Hematopoietic multipotent progenitor cell treated with erythropoietin and hydrocortisone succinate and interleukin-3 and kit ligand, for 4 days (in vitro differentiated cells): Measurements from ENCODE around the gene ROR1.

Experiments used
- DNase-seq: peaks from one replicate; pipeline ENCODE4 v3.0.0-alpha.2; 2015

Gene ROR1

GRCh38 chr1:63859480-63860275, 85.9 kb downstream of the ROR1 start:
- no peak for DNase-seq

GRCh38 chr1:63861052-63861691, 87.4 kb downstream of the ROR1 start:
- no peak for DNase-seq

GRCh38 chr1:63863145-63863544, 89.3 kb downstream of the ROR1 start:
- DNase-seq, result no peak

- no peak for DNase-seq
Measured at GRCh38 chr1:63864224-63864641, 90.4 kb downstream of the ROR1 start.

GRCh38 chr1:63865561-63865960, 91.7 kb downstream of the ROR1 start:
- DNase-seq, result no peak

GRCh38 chr1:63866084-63866483, 92.3 kb downstream of the ROR1 start:
- DNase-seq, result no peak

DNA sequence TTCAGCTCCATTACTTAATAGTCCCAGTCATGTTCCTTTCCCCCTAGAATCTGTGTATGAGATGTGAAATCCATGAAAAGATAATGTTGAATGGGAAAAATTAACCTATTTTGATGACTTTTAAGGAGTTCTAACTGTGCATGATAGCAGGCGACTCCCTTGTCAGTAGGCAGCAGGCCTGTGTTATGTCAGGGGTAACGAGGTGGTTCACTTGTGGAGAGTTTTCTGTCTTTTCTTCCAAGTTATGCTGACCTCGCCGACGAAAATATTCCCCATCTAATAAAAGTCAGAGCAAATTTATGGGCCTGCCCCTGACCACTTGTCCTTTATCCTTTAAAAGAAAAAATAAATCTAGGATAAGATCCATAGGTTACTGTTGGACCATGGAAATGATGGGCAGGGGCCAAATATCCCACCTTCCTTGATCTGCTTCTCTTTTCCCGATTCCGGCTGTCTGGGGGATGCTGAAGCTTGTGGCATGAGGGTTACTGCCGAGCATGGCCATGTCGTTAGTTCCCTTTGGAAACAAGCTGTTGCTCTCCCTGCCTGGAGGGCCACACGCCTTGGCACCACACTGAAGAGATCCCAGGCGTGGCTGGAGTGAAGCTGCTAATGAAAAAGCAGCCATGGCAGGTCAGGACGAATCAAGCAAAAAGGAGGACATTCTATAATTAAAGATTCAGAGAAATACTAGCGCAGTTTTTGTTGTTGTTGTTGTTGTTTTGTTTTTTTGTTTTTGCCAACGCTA, 93.8 kb downstream of the ROR1 start:
- DNase-seq, result no peak

DNA sequence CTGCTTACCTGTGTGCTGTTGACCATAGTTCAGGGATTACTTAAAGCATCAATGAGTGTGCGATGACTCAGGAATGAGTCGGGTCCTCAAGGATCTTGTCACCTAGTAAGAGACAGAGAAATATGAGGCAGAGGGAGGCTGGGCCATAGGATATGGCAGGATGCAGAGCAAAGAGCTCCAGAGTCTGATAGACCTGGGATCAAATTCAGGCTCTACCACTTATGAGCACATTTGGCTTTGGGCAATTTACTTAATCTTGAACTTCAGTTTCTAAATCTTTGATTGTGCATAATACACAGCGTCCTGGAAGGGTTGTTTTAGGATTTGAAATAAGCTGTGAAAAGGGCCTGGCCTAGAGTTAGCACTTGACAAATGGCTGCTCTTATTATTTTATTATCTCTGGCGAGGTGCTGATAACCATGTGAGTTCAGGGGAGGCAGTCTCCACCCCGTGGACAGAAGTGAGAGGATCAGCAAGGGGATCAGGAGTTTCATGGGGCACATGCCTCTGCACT, 94.5 kb downstream of the ROR1 start:
- DNase-seq, result no peak

GRCh38 chr1:63870152-63870551, 96.3 kb downstream of the ROR1 start:
- no peak for DNase-seq

DNA sequence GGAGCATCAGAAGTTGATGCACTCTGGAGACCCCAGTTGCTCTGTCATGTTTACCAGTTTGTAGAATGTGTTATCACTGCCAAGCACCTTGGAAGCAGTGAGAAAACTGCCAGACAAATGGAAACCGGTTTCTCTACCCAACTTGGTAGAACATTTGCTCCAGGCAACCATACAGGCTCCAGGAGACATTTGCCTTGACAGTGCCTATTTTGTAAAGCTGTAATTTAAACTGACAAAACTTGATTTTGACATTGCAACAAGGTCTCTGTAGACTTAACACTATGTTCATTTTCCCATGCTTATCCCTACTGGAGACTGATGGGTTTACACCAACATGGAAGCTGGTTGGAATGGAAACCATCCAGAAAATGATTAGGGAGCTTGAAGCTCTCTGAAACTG, 97.6 kb downstream of the ROR1 start:
- DNase-seq, result no peak

DNA sequence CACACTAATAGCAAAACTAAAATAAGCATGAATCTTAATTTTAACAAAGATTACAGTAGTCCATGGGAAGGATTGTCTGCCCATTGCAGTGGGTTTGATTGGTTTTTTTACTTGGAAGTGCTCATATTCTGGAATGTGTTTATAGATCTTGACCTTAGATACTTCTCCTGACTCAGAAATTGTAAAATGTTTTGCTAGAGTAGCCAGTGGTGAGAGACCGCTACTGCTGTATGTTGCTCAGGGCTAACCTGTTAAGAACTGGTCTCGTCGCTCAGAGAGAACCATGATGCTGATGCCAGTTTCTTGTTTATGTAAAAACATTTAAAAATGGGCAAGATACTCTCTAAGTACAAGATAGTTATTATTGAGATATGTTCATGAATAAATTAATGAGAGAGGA, 99.9 kb downstream of the ROR1 start:
- no peak for DNase-seq

GRCh38 chr1:63874278-63874880, 100.6 kb downstream of the ROR1 start:
- DNase-seq, result no peak

- DNase-seq, result no peak
Measured at GRCh38 chr1:63875636-63876035, 101.8 kb downstream of the ROR1 start.

DNA sequence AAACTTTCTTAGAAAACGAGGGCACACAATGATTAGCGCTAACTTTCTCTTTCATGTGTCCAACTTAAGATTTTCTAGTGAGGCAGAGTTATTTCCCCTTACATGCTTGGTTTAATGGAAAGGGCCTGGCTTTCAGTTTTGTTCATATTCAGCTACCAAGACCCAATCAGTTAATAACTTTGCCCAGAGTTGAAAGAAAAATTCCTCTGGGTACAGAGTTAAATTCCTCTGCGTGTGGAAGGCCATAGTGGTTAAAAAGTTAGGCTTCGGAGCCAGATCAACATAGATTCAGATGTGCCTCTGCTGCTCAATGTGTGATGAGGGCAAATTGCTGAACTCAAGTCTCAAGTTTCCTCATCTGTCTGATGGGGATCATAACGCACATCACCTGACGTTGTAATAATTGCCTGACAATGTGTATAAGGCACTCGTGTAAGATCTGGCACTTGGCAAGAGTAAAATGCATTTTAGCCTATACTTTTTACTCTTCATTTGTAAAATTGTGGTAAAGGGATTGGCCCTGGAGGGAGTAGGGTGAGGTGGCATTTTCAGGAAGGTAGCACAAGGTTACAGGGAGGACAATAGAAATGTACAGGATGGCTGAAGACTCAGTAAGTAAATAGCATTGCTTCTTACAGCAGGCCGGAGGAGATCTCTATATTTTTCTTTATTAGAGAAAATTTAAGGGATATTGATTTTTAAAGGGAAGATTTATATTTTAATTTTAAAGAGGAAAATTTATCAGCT, 103.4 kb downstream of the ROR1 start:
- no peak for DNase-seq

DNA sequence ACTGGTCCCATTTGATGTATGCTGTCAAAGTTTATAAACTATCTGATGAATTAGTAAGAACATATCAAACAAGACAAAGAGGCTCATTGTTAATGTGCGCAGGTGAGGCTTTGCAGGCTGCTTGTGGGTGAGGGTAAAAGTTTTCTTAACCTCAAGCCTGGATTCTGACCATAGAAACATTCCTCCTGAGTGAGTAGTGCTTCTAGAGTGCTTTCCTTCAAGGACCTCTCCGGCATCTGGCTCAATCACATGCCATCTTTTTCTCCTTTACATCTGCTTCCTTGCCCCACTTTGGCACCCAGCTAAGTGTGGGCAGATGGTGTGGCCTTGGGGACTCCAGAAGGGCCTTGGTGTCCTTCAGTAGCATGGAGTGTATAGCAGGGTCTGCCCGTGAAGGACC, 104.0 kb downstream of the ROR1 start:
- DNase-seq, result no peak

- DNase-seq, result no peak
Measured at GRCh38 chr1:63878932-63879331, 105.1 kb downstream of the ROR1 start.

- DNase-seq, result no peak
Measured at GRCh38 chr1:63880958-63881576, 107.2 kb downstream of the ROR1 start.

DNA sequence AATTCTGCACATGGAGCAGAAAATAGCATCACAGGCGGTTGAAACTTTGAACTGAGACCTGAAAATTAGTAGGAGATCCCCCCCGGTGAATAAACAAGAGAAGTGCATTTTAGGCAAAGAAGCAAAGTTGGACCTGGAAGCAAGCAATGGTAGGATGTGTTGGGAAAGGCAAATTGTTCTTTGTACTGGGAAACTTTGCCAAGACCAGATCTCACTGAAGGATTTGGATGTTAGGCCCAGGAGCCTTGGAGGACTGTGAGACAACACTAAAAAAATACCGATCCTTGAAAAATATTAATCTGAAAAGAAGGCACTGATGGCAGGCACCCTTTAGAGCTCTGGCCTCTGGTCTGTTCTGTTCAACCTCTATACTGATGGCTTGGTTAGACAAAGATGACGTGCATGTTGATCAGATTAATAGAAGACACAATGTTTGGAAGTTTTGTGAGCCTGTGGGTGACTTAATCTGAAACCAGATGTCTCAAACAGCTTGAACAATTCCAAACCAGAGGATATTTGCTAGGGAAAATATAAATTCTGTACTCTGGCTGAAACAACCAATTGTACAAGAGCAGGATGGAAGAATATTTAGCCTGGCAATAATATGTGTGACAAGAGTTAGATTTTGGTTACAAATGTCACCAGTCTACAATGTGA, 108.4 kb downstream of the ROR1 start:
- DNase-seq, result no peak

GRCh38 chr1:63883494-63884235, 109.8 kb downstream of the ROR1 start:
- no peak for DNase-seq

GRCh38 chr1:63884486-63884885, 110.7 kb downstream of the ROR1 start:
- no peak for DNase-seq

DNA sequence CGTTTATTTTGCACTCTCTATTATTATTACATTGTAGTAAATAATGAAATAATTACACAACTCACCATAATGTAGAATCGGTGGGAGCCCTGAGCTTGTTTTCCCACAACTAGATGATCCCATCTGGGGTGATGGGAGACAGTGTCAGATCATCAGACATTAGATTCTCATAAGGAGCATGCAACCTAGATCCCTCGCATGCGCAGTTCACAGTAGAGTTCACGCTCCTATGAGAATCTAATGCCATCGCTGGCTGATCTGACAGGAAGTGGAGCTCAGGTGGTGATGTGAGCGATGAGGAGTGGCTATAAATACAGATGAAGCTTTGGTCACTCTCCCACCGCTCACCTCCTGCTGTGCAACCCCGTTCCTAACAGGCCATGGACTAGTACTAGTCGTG, 112.1 kb downstream of the ROR1 start:
- no peak for DNase-seq
